OCI-LY3 (cell line): Measurements from ENCODE around the gene POM121C.
"Not testable (repeated sequence)": the region's sequence is repeated elsewhere in the genome, so short reads cannot be mapped to it uniquely, and the experiment has no call there.

Experiments
- H2AFZ ChIP-seq: fragments of 200-600, 300-600 bp; shearing (Covaris generic); 2 replicates; pipeline ENCODE4 v1.6.0; 2014; ENCODE audit warnings: antibody characterized with exemption, low read depth, low read length
- H3K27ac ChIP-seq: fragments of 200-600, 300-600 bp; sonication (generic); 2 replicates; pipeline ENCODE4 v1.5.1; 2014; ENCODE audit warnings: mild to moderate bottlenecking, low read length, moderate library complexity, mixed read lengths
- H3K27me3 ChIP-seq: fragments of 200-600, 300-600 bp; sonication (generic); 2 replicates; pipeline ENCODE4 v1.6.1; 2014; ENCODE audit warnings: low read depth, low read length, mixed read lengths
- H3K36me3 ChIP-seq: fragments of 200-600, 300-600 bp; sonication (generic); replicated peaks from 2 replicates; pipeline ENCODE3; 2014; ENCODE audit warnings: low read depth, low read length, mixed read lengths
- H3K4me1 ChIP-seq: fragments of 300-600, 200-600 bp; sonication (generic); 2 replicates; pipeline ENCODE4 v1.6.1; 2014; ENCODE audit warnings: low read length, mixed read lengths
- H3K4me2 ChIP-seq: fragments of 200-600, 300-600 bp; sonication (generic); 2 replicates; pipeline ENCODE4 v1.6.1; 2014; ENCODE audit warnings: low read length, mixed read lengths
- H3K4me3 ChIP-seq: fragments of 300-600, 200-600 bp; sonication (generic); 2 replicates; pipeline ENCODE4 v1.5.1; 2014; ENCODE audit warnings: antibody characterized with exemption, mild to moderate bottlenecking, low read length, moderate library complexity
- H3K79me2 ChIP-seq: fragments of 300-600, 200-600 bp; shearing (Covaris generic); 2 replicates; pipeline ENCODE4 v1.6.1; 2014; ENCODE audit warnings: mild to moderate bottlenecking, low read length, mixed read lengths
- H3K9ac ChIP-seq: fragments of 300-600, 200-600 bp; shearing (Covaris generic); 2 replicates; pipeline ENCODE4 v1.6.0; 2014; ENCODE audit warnings: mild to moderate bottlenecking, low read length, moderate library complexity
- H3K9me3 ChIP-seq: fragments of 200-600, 300-600 bp; shearing (Covaris generic); 2 replicates; pipeline ENCODE4 v1.6.1; 2014; ENCODE audit warnings: low read length, mixed read lengths; ENCODE audit not compliant: insufficient read depth
- H4K20me1 ChIP-seq: fragments of 200-600, 300-600 bp; sonication (generic); 2 replicates; pipeline ENCODE4 v1.6.1; 2016; ENCODE audit warnings: low read length, mixed read lengths; ENCODE audit not compliant: insufficient read depth
- EZH2phosphoT487 ChIP-seq: fragments of 200-600 bp; shearing (Covaris generic); IDR thresholded peaks from 2 replicates; pipeline ENCODE4 v1.6.1; 2018; ENCODE audit warnings: antibody characterized with exemption, mixed run types, low read depth
- TF ChIP-seq, protein P1 (sequence below): fragments of 200-600, 300-600 bp; sonication (generic); IDR thresholded peaks from 2 replicates; pipeline ENCODE4 v1.5.1; 2014; ENCODE audit warnings: antibody characterized with exemption, low read length, low read depth

The POM121C gene

GRCh38 chr7:75531359-75531821 lies 45.3 kb upstream of the POM121C start:
- no peak overlapping the region for H3K4me2 ChIP-seq

GRCh38 chr7:75527224-75527722 lies 41.2 kb upstream of the POM121C start:
- not testable (repeated sequence) for H3K9me3 ChIP-seq, H3K4me1 ChIP-seq, H2AFZ ChIP-seq, H3K36me3 ChIP-seq, H3K27me3 ChIP-seq, H4K20me1 ChIP-seq
- Histone ChIP-seq H3K4me3 (peak overlapping the region; percentile 81), H3K27ac (peak overlapping the region; percentile 41), H3K4me2 (peak overlapping the region; percentile 96), H3K79me2 (peaks cover 34% of the 10 kb centered on the region), H3K9ac (peak overlapping the region; percentile 80)

More at GRCh38 chr7:75531359-75531821, 45.3 kb upstream of the POM121C start:
- H3K36me3 ChIP-seq: no peaks in the 10 kb centered on the region
- H3K27ac ChIP-seq: no peak overlapping the region
- H3K27me3 ChIP-seq: peaks cover 9% of the 10 kb centered on the region
- no peaks in the 10 kb centered on the region for H3K9me3 ChIP-seq
- H3K79me2 ChIP-seq: peaks cover 16% of the 10 kb centered on the region
- no peak overlapping the region for H3K9ac ChIP-seq
- no peak overlapping the region for H3K4me3 ChIP-seq
- H3K4me1 ChIP-seq: peaks cover 22% of the 10 kb centered on the region
- no peak for TF ChIP-seq EZH2phosphoT487
- TF ChIP-seq, protein P1, sequence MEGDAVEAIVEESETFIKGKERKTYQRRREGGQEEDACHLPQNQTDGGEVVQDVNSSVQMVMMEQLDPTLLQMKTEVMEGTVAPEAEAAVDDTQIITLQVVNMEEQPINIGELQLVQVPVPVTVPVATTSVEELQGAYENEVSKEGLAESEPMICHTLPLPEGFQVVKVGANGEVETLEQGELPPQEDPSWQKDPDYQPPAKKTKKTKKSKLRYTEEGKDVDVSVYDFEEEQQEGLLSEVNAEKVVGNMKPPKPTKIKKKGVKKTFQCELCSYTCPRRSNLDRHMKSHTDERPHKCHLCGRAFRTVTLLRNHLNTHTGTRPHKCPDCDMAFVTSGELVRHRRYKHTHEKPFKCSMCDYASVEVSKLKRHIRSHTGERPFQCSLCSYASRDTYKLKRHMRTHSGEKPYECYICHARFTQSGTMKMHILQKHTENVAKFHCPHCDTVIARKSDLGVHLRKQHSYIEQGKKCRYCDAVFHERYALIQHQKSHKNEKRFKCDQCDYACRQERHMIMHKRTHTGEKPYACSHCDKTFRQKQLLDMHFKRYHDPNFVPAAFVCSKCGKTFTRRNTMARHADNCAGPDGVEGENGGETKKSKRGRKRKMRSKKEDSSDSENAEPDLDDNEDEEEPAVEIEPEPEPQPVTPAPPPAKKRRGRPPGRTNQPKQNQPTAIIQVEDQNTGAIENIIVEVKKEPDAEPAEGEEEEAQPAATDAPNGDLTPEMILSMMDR: no peak
- peaks cover 3% of the 10 kb centered on the region for H4K20me1 ChIP-seq
- H2AFZ ChIP-seq: no peak overlapping the region

DNA sequence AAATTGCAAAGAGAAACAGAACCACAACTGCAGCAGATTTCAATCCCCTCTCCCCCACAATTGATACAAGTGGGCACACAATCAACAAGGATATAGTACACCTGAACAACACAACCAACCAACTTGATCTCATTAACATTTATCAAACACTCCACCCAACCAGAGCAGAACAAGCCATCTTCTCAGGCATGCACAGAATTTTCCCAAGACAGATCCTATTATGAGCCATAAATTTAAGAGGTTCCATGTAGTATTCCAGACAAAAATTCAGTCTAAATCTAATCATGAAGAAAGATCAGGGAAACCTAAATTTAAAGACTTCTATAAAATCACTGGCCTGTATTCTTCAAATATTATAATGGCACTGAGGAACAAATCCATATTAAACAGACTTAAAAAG lies 35.6 kb upstream of the POM121C start:
- H3K4me3 ChIP-seq, H3K4me2 ChIP-seq, H2AFZ ChIP-seq, H3K9me3 ChIP-seq, H3K9ac ChIP-seq, H4K20me1 ChIP-seq, H3K27me3 ChIP-seq, H3K27ac ChIP-seq, H3K4me1 ChIP-seq: not testable (repeated sequence)
- Histone ChIP-seq H3K36me3 (peaks cover 16% of the 10 kb centered on the region), H3K79me2 (peaks cover 38% of the 10 kb centered on the region)

- not testable (repeated sequence) for H4K20me1 ChIP-seq, H2AFZ ChIP-seq, H3K4me3 ChIP-seq, H3K9ac ChIP-seq, H3K27me3 ChIP-seq, H3K9me3 ChIP-seq, H3K27ac ChIP-seq, H3K4me1 ChIP-seq, H3K4me2 ChIP-seq
- H3K36me3 ChIP-seq: peaks cover 13% of the 10 kb centered on the region
- H3K79me2 ChIP-seq: peaks cover 23% of the 10 kb centered on the region
These were observed 32.7 kb upstream of the POM121C start for GRCh38 chr7:75518842-75519241.

DNA sequence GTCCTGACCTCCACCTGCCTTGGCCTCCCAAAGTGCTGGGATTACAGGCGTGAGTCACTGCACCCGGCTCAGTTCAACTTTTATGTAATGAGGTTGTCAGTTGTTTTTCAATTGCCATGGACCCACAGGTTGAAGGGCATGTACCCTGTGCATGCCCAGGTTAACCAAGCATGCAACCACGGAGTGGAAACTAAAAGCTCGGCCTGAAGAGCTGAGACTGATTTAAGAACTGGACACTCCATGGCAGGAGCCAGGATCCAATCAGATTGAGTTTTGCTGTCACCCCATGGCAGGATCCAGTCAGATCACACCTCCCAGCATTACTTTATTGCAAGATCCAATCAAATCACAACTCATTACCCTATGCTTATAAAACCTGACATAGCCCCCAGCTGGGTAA lies 22.9 kb upstream of the POM121C start:
- H3K27ac ChIP-seq, H3K4me3 ChIP-seq, H3K79me2 ChIP-seq: not testable (repeated sequence)

DNA sequence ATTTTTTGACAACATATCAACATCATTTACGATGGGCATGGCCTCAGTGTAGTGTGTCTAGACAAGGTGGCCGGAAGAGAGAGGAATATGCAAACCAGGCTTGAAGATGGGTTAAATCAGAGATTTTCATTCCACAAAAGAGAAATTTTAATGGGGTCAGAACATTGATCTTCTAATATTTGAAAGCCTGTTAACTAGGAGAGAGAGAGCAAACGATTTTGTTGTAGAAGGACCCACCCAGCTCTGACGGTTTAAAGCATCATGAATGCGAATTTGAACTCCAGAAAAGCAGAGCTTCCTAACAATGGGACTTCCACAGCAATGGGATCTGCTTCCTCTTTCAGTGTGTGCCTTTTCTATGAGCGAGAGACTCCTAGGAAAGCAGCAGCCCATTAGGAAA lies 5.9 kb upstream of the POM121C start, which contains the start of gene SPDYE5:
Gene SPDYE5 (plus strand): TSS at position 301 of the 400 bp plus-strand sequence. CDS start 1,728 bp downstream, outside the sequence.
- H3K4me3 ChIP-seq, H3K9ac ChIP-seq, H2AFZ ChIP-seq, H3K36me3 ChIP-seq, H3K9me3 ChIP-seq, H3K27me3 ChIP-seq, H3K4me2 ChIP-seq, H3K27ac ChIP-seq, H4K20me1 ChIP-seq, H3K79me2 ChIP-seq, H3K4me1 ChIP-seq: not testable (repeated sequence)

More for the DNA sequence above, 22.9 kb upstream of the POM121C start:
- H3K9me3 ChIP-seq, H3K4me2 ChIP-seq, H4K20me1 ChIP-seq, H3K9ac ChIP-seq, H3K4me1 ChIP-seq, H3K36me3 ChIP-seq, H3K27me3 ChIP-seq, H2AFZ ChIP-seq: not testable (repeated sequence)

GRCh38 chr7:75485355-75485978 lies 632 bp downstream of the POM121C start:
- H3K4me1 ChIP-seq, H3K9me3 ChIP-seq, H3K27me3 ChIP-seq, H2AFZ ChIP-seq, H3K36me3 ChIP-seq, H4K20me1 ChIP-seq: not testable (repeated sequence)
- H3K27ac ChIP-seq: peak overlapping the region; percentile 43; the same call in 1 of the 2 replicates
- peak overlapping the region; percentile 83 for H3K4me3 ChIP-seq
- peaks cover 24% of the 10 kb centered on the region for H3K79me2 ChIP-seq
- peak overlapping the region; percentile 26 for H3K4me2 ChIP-seq
- peak overlapping the region; percentile 81 for H3K9ac ChIP-seq

- H4K20me1 ChIP-seq, H3K27me3 ChIP-seq, H3K27ac ChIP-seq, H3K4me2 ChIP-seq, H3K4me1 ChIP-seq, H3K9me3 ChIP-seq, H3K4me3 ChIP-seq, H2AFZ ChIP-seq, H3K9ac ChIP-seq, H3K36me3 ChIP-seq: not testable (repeated sequence)
- H3K79me2 ChIP-seq: peaks cover 28% of the 10 kb centered on the region
These were observed 5.8 kb downstream of the POM121C start for GRCh38 chr7:75480313-75480712.

- not testable (repeated sequence) for H2AFZ ChIP-seq, H3K27me3 ChIP-seq, H3K36me3 ChIP-seq, H3K9ac ChIP-seq, H3K4me3 ChIP-seq, H3K4me2 ChIP-seq, H4K20me1 ChIP-seq, H3K9me3 ChIP-seq, H3K27ac ChIP-seq, H3K4me1 ChIP-seq
- H3K79me2 ChIP-seq: peaks cover 15% of the 10 kb centered on the region; the same call in 1 of the 2 replicates
These were observed 8.6 kb downstream of the POM121C start for GRCh38 chr7:75477457-75477856.
